HFF-Myc (cell line): ENCODE results near the gene ATP8B3.

Experiments
- DNase-seq: peaks from one replicate; pipeline ENCODE4 v3.0.0-alpha.2; 2011; ENCODE audit warnings: low read depth; ENCODE audit errors: extremely low read depth
- H3K4me3 ChIP-seq: replicated peaks from 2 replicates; pipeline ENCODE4 v1.5.1; 2011; ENCODE audit warnings: low read depth, mild to moderate bottlenecking, control low read depth, low read length
- CTCF ChIP-seq: IDR thresholded peaks from 2 replicates; pipeline ENCODE4 v1.5.1; 2012; ENCODE audit warnings: mild to moderate bottlenecking, low read depth, low read length, control low read depth; ENCODE audit errors: missing control alignments

The ATP8B3 gene

GRCh38 chr19:1830978-1831377 lies 18.9 kb upstream of the ATP8B3 start:
- no peak for TF ChIP-seq CTCF
- no peak overlapping the region for H3K4me3 ChIP-seq
- no peak for DNase-seq

GRCh38 chr19:1830568-1830967 lies 18.5 kb upstream of the ATP8B3 start:
- no peak for DNase-seq
- TF ChIP-seq CTCF, result no peak
- no peak overlapping the region for H3K4me3 ChIP-seq

GRCh38 chr19:1829958-1830357 lies 17.9 kb upstream of the ATP8B3 start:
- no peak for TF ChIP-seq CTCF
- no peak overlapping the region for H3K4me3 ChIP-seq
- no peak for DNase-seq

- DNase-seq, result no peak
- TF ChIP-seq CTCF, result no peak
- no peak overlapping the region for H3K4me3 ChIP-seq
These were observed 16.5 kb upstream of the ATP8B3 start for GRCh38 chr19:1828279-1829238.

- no peak for TF ChIP-seq CTCF
- DNase-seq, result no peak
- no peak overlapping the region for H3K4me3 ChIP-seq
These were observed 15.6 kb upstream of the ATP8B3 start for GRCh38 chr19:1827566-1828278.

GRCh38 chr19:1826557-1827521 lies 14.8 kb upstream of the ATP8B3 start:
- DNase-seq, result no peak
- H3K4me3 ChIP-seq, result no peak overlapping the region
- no peak for TF ChIP-seq CTCF
